B cell (primary cell): ENCODE data around the gene HOXA2. TPM values are rescaled to one million over a fixed set of nuclear protein-coding genes. Genes with fewer than 3 reads are reported as not detected.

Experiments
- ATAC-seq: fragments of 200-7000 bp; cut with Tn5 transposase; one replicate; pipeline ENCODE4 v1.10.0; 2021; ENCODE audit warnings: low read depth, mild to moderate bottlenecking, moderate number of reproducible peaks, moderate library complexity
- CTCF ChIA-PET: fragments of 350-600 bp; sonication (Branson Sonifier 250); formaldehyde crosslinking; loops from one replicate; lab custom pipeline; 2021; ENCODE audit warnings: antibody characterized with exemption, inconsistent platforms; lab: Charles Lee
- POLR2A ChIA-PET: fragments of 350-600 bp; sonication (Branson Sonifier 250); formaldehyde crosslinking; loops from one replicate; lab custom pipeline; 2021; ENCODE audit warnings: antibody characterized with exemption; lab: Charles Lee
- DNase-seq: peaks from one replicate; pipeline ENCODE4 v3.0.0; 2013
- H2AFZ ChIP-seq: 2 replicates; pipeline ENCODE4 v1.6.1; 2012; ENCODE audit warnings: mild to moderate bottlenecking, low read depth, low read length; ENCODE audit not compliant: insufficient read depth, poor library complexity, severe bottlenecking
- H3K27ac ChIP-seq, 2 donors: 1 replicate in 1 of 2; 2 replicates in 1 of 2; pipeline ENCODE4 v1.5.1; 2012 to 2013; ENCODE audit warnings: low read length in 2 of 2, mild to moderate bottlenecking in 2 of 2, moderate library complexity in 1 of 2
- H3K27me3 ChIP-seq, 4 experiments: fragments of 200-600 bp in 1 of 4; sonication (generic) in 1 of 4; replicated peaks in 1 of 4; 1 replicate in 2 of 4; 2 replicates in 2 of 4; pipeline versions ENCODE4 v1.6.1 to v1.7.0; 2013 to 2016; ENCODE audit warnings: low read length in 3 of 4, mild to moderate bottlenecking in 2 of 4, mixed read lengths in 1 of 4, moderate library complexity in 1 of 4; ENCODE audit not compliant: insufficient read depth in 4 of 4, control insufficient read depth in 3 of 4; ENCODE audit errors: control extremely low read depth in 1 of 4
- H3K36me3 ChIP-seq, 2 experiments: replicated peaks in 1 of 2; 1 replicate in 1 of 2; 2 replicates in 1 of 2; pipeline versions ENCODE4 v1.6.1 to v1.7.1; 2013; ENCODE audit warnings: low read length in 1 of 2; ENCODE audit not compliant: insufficient read depth in 2 of 2, control insufficient read depth in 1 of 2; ENCODE audit errors: control extremely low read depth in 1 of 2, extremely low read depth in 1 of 2
- H3K4me1 ChIP-seq, 2 donors: fragments of 200-600 bp in 1 of 2; sonication (generic) in 1 of 2; 1 replicate in 1 of 2; 2 replicates in 1 of 2; pipeline versions ENCODE4 v1.5.1 to v1.6.1; 2013 to 2017; ENCODE audit warnings: low read length in 2 of 2; ENCODE audit not compliant: control insufficient read depth in 2 of 2, insufficient read depth in 2 of 2
- H3K4me2 ChIP-seq: replicated peaks from 2 replicates; pipeline ENCODE3; 2012; ENCODE audit warnings: mild to moderate bottlenecking, low read depth, low read length; ENCODE audit not compliant: poor library complexity, severe bottlenecking
- H3K4me3 ChIP-seq, 5 experiments: fragments of 200-600 bp in 1 of 5; sonication (generic) in 1 of 5; 1 replicate in 3 of 5; 2 replicates in 2 of 5; pipeline versions ENCODE4 v1.5.1 to v1.7.0; 2011 to 2016; ENCODE audit warnings: low read length in 4 of 5, mild to moderate bottlenecking in 4 of 5, low read depth in 2 of 5, control low read depth in 1 of 5, moderate library complexity in 1 of 5; ENCODE audit not compliant: insufficient read depth in 1 of 5; ENCODE audit errors: control extremely low read depth in 1 of 5, extremely low read depth in 1 of 5
- H3K79me2 ChIP-seq: fragments of 200-600 bp; sonication (generic); one replicate; pipeline ENCODE4 v1.6.0; 2016; ENCODE audit warnings: low read length; ENCODE audit not compliant: control insufficient read depth, insufficient read depth
- H3K9ac ChIP-seq: fragments of 200-600 bp; sonication (generic); 2 replicates; pipeline ENCODE4 v1.6.1; 2017; ENCODE audit warnings: mild to moderate bottlenecking, low read length, moderate library complexity
- H3K9me3 ChIP-seq, 3 donors: one replicate each; pipeline versions ENCODE4 v1.6.1 to v1.7.1; 2013; ENCODE audit warnings: low read length in 2 of 3; ENCODE audit not compliant: control insufficient read depth in 2 of 3, insufficient read depth in 1 of 3; ENCODE audit errors: control extremely low read depth in 1 of 3
- H4K20me1 ChIP-seq: 2 replicates; pipeline ENCODE4 v1.6.0; 2012; ENCODE audit warnings: mild to moderate bottlenecking, low read length; ENCODE audit not compliant: insufficient read depth, control insufficient read depth, poor library complexity, severe bottlenecking
- H3K27ac Mint-ChIP-seq: one replicate; pipeline ENCODE4 v1.8.0; 2021; ENCODE audit warnings: mixed read lengths
- H3K27me3 Mint-ChIP-seq: one replicate; pipeline ENCODE4 v1.8.0; 2021; ENCODE audit warnings: mixed read lengths
- H3K4me1 Mint-ChIP-seq: one replicate; pipeline ENCODE4 v1.8.0; 2021; ENCODE audit warnings: mixed read lengths
- H3K4me3 Mint-ChIP-seq: one replicate; pipeline ENCODE4 v1.8.0; 2021; ENCODE audit warnings: mixed read lengths
- H3K9me3 Mint-ChIP-seq: one replicate; pipeline ENCODE4 v1.8.0; 2022; ENCODE audit warnings: mixed read lengths; ENCODE audit not compliant: insufficient read depth
- CTCF ChIP-seq: fragments of 200-600 bp; IDR thresholded peaks from one replicate; pipeline ENCODE4 v1.8.0; 2022; ENCODE audit warnings: antibody characterized with exemption, mild to moderate bottlenecking
- EZH2 ChIP-seq: IDR thresholded peaks from 2 replicates; pipeline ENCODE4 v1.6.1; 2012; ENCODE audit warnings: borderline replicate concordance, low read depth, mild to moderate bottlenecking, moderate library complexity, low read length; ENCODE audit not compliant: insufficient read depth, poor library complexity, severe bottlenecking
- WGBS: methylation state at CpG from one replicate; pipeline ENCODE4 v1.1.5; 2013; ENCODE audit warnings: missing lambda C conversion rate; ENCODE audit not compliant: insufficient coverage; 5-methylcytosine and 5-hydroxymethylcytosine counted together
- intact Hi-C: fragments of 100-400 bp; cut with micrococcal nuclease; formaldehyde crosslinking; loops from one replicate; pipeline ENCODE4 v1.10.0; 2022
- polyA plus RNA-seq: library from polyadenylated mRNA; depleted of rRNA; stranded (reverse); fragments of >200 nt; gene quantifications from 2 replicates; pipeline ENCODE4 v1.2.3, GENCODE V29; 2012
- total RNA-seq, 2 donors: library from RNA; stranded (reverse); fragments of 120-200 nt in 1 of 2; gene quantifications; 1 replicate in 1 of 2; 2 replicates in 1 of 2; pipeline versions ENCODE4 v1.2.3 to v1.2.4, GENCODE V29; 2013 to 2022

The HOXA2 gene
- total and polyA plus RNA-seq, 2 donors (not counting 1 experiment from before 2014, with no cell fraction given): not detected

DNA sequence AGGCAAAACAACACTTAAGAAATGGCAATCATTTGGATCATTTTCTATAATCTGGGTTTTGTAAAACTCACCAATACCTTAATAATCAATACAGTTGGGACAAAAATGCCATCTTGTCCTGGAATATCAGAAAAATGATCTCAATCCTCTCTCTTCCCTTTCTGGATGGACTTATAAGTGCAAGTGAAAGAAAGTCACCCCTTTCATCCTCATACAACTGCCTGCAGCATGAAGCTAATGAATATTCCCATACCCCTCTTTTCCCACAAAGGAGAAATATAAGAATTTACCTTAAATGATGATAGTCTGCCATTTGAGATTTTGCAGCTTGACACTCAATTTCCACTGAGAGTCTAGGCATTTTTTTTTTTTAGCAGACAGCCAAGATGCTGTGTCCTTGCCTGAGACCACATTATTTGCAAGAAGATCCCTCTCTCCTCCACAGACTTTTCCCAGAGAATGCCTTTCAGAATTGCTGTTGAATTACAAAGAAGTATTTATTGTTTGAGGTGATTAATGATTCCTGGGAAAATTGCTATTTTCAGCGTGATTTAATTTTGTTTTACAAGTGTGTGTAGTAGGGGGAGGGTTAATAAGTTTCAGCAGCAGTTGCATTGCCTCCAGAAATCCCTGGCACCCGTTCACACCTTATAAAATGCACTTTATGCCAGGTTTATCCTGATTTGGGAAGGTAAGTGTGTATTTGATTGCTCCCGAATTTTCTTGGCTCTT is 24.3 kb upstream of the HOXA2 start:
- Histone ChIP-seq H3K4me2 (no peak overlapping the region), H3K9ac (no peak overlapping the region), H3K27me3 (peaks cover 0 to 6% (median 2%) of the 10 kb centered on the region in 4 experiments), H3K9me3 (peaks cover 0 to 16% (median 0%) of the 10 kb centered on the region in 3 donors), H3K27ac (no peak overlapping the region), H4K20me1 (no peaks in the 10 kb centered on the region), H2AFZ (no peak overlapping the region), H3K79me2 (no peaks in the 10 kb centered on the region), H3K36me3 (no peaks in the 10 kb centered on the region), H3K4me1 (no peaks in the 10 kb centered on the region), H3K4me3 (no peak overlapping the region)
- CTCF ChIA-PET: no interaction called here
- POLR2A ChIA-PET: no interaction called here
- Mint-ChIP-seq H3K4me1 (no peaks in the 10 kb centered on the region), H3K27me3 (peaks cover 46% of the 10 kb centered on the region), H3K4me3 (no peak overlapping the region), H3K9me3 (peaks cover 2% of the 10 kb centered on the region), H3K27ac (no peak overlapping the region)
- intact Hi-C loops: no loop called here
- TF ChIP-seq EZH2 (no peak), CTCF (no peak)
- DNase-seq: no peak
- ATAC-seq: no peak
- no CpG with 5 or more reads among the region's 3 CpGs for WGBS

- Mint-ChIP-seq H3K9me3 (peaks cover 2% of the 10 kb centered on the region), H3K27me3 (peaks cover 40% of the 10 kb centered on the region), H3K4me3 (no peak overlapping the region), H3K27ac (no peak overlapping the region), H3K4me1 (no peaks in the 10 kb centered on the region)
- no peaks in the 10 kb centered on the region for H3K36me3 ChIP-seq
- POLR2A ChIA-PET: no interaction called here
- no peaks in the 10 kb centered on the region for H4K20me1 ChIP-seq
- no peaks in the 10 kb centered on the region for H3K79me2 ChIP-seq
- no peak for ATAC-seq
- peaks cover 0 to 13% (median 0%) of the 10 kb centered on the region in 3 donors for H3K9me3 ChIP-seq
- intact Hi-C loops: no loop called here
- H3K4me2 ChIP-seq: no peak overlapping the region
- H2AFZ ChIP-seq: no peak overlapping the region
- CTCF ChIA-PET: no interaction called here
- no peak overlapping the region for H3K27ac ChIP-seq
- TF ChIP-seq CTCF (no peak), EZH2 (no peak)
- H3K4me1 ChIP-seq: no peaks in the 10 kb centered on the region
- H3K27me3 ChIP-seq: peaks cover 0 to 4% (median 2%) of the 10 kb centered on the region in 4 experiments
- no peak overlapping the region for H3K4me3 ChIP-seq
- DNase-seq: no peak
- WGBS: 88% methylated on average over 4 of the region's 5 CpGs
- H3K9ac ChIP-seq: no peak overlapping the region
Measured at GRCh38 chr7:27125986-27126394, 23.5 kb upstream of the HOXA2 start.
